Left renal cortex interstitium (tissue), 4 donors: ENCODE results near the gene PDC. TPM values are rescaled to one million over a fixed set of nuclear protein-coding genes. Genes with fewer than 3 reads are reported as not detected.
"Not testable (repeated sequence)": the region's sequence is repeated elsewhere in the genome, so short reads cannot be mapped to it uniquely, and the experiment has no call there.

ENCODE experiments used
- DNase-seq, 4 donors: peaks; one replicate each; pipeline ENCODE4 v3.0.0-alpha.2; 2013; ENCODE audit warnings: low read depth in 4 of 4, low spot score in 2 of 4, missing footprints in 1 of 4
- polyA plus RNA-seq, 4 donors: library from polyadenylated mRNA; unstranded; fragments of 120-200 nt; gene quantifications; one replicate each; pipeline ENCODE4 v1.2.1, GENCODE V29; 2013; ENCODE audit not compliant: insufficient read length in 4 of 4

The PDC gene
- polyA plus RNA-seq, 4 donors: 0.14 to 0.96 (median 0.36) TPM; not detected in 1

- peak in 1 of 4 donors; percentile 6 for DNase-seq
Observed at GRCh38 chr1:186404454-186405051, 56.4 kb downstream of the PDC start.

GRCh38 chr1:186403632-186404031 is 57.3 kb downstream of the PDC start:
- no peak for DNase-seq

- DNase-seq: not testable (repeated sequence)
Observed at GRCh38 chr1:186401446-186401845, 59.5 kb downstream of the PDC start.

Other genes starting within 250 kb of the PDC start
- gene PRG4, start 164.8 kb downstream of the PDC start, polyA plus RNA-seq: under 1 TPM; 0.17 to 0.79 (median 0.45) TPM
- 100 to 1,000 TPM in 3 of 4 donors, 10 to 100 TPM in 1; 85.8 to 120 (median 113) TPM for gene TPR, start 85.9 kb downstream of the PDC start, polyA plus RNA-seq
- 10 to 100 TPM; 24.4 to 40.5 (median 31.2) TPM for gene ODR4, start 85.3 kb downstream of the PDC start, polyA plus RNA-seq
- 1 to 10 TPM in 3 of 4 donors, under 1 TPM in 1; 0.79 to 2.5 (median 1.4) TPM for gene PTGS2, start 219.3 kb upstream of the PDC start, polyA plus RNA-seq